HG03575 (cell line): Measurements from ENCODE around the gene LRSAM1.

Source experiments
- ATAC-seq: cut with Tn5 transposase; IDR thresholded peaks from one replicate; pipeline ENCODE4 v1.9.1; 2021; ENCODE audit not compliant: unreplicated experiment, insufficient number of reproducible peaks, low FRiP score; ENCODE audit errors: extremely low read depth

LRSAM1 gene

DNA sequence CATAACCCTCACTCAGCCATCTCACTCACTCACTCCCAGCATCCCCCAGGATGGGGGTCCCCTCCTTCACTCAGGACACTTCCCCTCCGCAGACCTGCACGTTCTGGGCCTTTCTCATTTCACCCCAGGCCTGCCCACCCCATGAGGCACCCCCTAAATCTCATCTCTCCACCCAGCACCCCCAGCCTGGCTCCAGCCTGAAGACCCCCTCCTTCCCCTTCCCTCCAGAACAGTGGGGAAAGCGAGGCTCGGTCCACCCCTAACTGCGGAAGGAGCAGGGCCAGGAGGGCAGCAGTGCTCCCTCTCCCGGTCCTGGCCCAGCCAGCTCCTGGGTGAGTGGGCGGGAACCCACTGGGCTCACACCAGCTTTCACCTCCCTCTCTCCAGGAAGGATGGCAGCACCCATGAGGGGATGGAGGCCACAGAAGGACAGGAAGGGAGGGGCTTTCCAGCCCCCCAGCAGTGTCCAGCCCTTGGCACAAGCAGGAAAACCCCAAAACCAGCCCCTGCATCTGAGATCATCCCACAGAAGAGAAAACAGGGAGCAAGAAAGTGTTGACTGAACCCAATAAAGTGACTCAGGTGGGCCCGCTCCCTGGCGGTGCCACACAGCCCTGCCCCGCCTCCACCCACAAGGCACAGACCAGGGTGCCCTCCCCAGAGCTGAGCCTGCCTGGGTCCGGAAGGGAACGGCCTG lies 55.0 kb downstream of the LRSAM1 start:
- no peak for ATAC-seq

DNA sequence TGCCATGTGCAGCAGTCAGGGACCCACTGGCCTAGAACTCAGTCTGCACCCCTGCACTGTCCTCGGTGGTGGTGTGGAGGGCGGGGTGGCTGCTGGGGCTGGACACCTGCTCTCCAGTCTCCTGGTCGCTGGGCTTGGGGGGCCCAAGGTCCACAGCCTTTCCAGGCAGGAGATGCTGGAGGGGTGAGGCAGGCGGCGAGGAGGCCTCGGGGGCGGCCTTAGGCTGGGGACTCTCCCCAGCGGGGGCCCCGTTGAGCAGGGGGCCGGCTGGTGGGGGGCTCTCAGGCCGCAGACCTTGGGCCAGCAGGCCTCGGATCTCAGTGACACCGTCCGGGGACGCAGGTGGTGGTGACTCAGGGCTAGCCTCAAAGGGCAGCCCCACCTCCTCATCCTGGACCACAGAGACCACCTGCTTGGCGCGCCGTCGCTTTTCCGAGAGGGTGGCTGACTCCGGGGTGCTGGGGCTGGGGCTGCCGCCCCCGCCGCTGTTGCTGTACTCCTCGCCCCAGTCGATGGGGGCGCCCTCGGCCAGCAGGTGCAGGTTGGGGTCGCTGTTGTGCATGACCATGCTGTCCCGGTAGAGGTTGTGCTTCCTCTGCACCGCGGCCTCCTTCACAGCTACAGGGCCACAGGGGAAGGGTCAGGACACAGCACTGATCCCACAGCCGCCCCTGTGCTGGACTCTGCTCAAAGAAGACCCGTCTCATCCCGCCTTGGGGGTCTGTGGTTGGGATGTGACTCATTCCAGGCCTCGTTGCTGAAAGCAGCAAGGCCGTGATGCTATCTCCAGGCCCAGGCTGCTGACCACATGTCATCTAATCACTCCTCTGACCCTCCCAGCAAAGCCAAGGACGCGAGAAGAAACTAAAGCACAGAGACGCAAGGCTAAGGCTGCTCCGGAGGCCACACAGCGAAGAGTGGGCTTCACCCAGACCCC lies 55.8 kb downstream of the LRSAM1 start:
- no peak for ATAC-seq

DNA sequence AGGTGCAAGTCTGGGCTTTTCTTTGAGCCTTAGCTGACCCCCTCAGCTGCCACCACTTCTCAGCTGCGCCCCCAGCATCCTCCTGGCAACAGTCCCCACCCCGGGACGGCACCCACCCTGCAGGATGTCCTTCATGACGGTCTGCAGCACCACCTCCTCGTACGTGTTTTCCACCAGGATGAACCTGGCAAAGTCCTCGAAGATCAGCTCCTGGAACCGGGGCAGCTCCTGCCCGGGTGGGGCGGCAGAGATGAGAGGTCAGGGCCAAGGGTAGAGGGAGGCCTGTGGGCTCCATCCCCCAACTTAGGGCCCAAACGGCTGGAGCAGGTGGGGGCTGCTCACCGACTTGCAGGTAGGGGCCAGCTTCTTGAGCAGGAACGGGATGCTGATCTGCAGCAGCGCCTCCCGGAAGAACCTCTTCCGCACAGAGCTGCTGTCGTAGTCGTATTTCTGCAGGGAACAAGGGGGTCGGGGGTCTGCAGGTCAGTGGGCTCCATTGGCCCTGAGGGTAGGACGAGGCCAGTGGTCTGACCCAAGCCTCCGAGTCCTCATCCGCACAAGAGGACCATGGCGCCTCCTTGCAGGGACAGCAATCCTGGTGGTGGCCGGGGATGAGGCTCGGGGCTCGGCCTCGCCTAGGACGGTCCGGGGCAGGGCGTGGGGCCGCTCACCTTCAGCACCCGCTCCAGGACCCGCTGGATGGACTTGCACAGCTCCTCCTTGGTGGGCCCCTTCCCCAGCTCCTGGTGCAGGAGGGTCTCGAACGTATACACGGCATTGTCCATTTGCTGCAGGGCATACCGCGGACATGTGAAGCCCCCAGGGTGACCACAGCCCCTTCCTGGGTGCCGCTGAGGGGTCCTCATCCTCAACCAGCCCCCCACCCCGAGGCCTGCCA lies 56.7 kb downstream of the LRSAM1 start:
- ATAC-seq = no peak

DNA sequence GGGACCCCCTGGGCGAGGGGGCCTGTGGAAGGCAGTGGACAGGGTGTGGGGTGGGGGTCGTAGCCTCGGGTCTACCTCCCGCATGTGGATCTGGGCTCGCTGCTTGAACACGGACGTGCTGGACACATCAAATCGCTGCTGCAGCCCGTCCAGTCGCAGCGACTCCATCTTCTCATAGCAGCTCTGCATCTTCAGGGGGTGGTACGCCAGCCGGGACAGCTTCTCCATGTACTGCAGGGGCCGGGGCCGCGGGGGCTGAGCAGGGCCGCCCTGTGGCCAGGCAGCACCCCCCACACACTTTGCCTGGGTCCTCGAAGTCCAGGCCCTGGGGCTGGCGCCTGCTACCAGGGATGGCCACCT lies 57.6 kb downstream of the LRSAM1 start:
- ATAC-seq = no peak

DNA sequence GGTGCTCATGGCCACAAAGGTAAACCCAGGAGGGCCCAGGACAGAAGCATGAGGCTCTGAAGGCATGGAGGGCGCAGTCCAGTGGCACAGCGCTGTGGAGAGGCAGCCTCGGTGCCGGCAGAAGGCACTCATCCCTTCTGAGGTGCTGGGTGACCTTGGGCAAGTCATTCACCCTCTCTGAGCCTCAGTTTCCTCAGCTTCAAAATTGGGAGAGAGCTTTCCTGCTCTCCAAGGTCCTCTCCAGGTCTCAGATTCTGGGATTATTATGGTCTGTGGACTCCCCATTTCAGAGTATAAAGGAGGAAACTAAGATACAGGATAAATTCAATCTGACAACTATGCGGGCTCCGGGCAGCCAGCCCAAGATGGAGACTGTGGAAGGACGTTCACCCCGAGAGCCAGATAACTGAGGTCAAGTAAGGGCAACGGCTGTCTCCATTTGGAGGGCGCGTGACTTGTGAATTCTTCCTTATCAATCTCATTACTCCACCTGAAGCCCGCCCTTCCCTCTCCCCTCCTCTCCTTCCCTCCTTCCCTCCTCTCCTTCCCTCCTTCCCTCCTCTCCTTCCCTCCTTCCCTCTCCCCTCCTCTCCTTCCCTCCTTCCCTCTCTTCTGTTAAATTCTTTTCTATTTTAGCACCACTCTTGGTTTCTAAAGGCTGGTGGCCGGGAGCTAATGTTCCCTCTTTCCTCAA lies 58.1 kb downstream of the LRSAM1 start:
- no peak for ATAC-seq

DNA sequence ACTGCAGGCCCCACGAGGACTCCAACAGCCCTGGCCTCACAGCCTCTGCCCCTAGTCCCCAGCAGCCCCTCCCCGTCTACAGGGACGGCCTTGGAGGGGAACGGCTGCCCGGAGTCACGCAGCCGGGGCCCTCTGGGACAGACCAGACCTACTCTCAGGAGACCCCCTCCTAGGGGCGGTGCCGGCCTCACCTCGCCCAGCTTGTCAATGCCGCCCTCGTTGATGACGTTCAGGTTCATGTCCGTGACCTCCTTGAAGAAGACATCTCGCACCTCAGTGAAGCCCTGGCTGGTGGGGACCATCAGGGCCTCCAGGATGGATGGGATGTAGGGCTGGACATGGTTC lies 58.6 kb downstream of the LRSAM1 start:
- no peak for ATAC-seq

DNA sequence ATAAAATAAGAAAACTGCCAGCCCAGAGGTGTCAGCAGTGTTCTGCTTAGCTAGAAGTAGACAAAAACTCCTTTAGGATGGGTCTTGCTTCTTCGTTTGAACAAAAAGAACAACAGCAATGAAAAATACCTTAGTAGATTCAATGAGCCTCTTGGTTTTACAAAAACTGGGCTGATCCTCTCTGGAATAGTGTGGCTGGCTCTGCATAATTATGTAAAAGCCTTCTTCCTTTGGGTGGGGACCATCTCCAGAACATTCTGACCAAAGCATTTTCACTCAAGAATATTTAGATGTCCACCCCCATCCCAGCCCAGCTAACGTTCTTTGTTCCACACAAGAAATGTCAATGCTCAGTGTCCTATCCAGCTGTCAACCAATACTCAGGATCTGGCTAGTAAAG lies 63.2 kb downstream of the LRSAM1 start:
- no peak for ATAC-seq

DNA sequence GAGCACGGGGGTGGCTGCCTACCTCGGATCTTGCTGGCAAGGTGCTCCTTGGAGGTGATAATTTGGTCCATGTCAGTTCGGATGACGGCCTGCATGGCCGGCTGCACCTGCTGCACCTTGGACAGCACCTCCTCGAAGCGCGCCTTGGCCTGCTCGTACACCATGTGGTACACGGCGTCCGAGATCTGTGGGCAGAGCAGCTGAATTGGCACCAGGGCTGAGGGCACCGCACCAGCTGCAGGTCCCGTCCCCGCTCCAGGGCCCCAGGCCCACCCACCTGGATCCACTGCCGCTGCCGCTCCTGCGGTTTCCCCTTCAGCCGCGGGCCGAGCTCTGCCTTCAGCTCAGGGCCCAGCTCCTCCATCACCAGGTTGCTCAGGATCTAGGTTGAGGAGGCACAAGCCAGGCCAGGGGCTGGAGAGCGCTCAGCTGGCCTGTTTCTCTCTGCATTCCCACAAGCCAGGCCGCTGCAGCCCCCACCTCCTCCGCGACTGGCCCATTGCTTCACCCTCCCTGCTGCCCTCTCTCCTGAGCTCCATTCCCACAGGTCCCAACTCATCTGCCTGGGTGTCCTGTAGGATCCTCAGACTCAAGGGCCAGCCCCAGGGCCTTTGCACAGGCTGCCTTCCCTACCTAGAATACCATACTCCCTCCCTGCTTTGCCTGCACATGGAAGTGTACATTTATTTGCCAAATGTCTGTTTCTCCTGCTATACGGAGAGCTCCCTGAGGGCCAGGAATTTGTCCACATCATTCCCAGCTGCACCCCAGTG lies 65.7 kb downstream of the LRSAM1 start:
- no peak for ATAC-seq

DNA sequence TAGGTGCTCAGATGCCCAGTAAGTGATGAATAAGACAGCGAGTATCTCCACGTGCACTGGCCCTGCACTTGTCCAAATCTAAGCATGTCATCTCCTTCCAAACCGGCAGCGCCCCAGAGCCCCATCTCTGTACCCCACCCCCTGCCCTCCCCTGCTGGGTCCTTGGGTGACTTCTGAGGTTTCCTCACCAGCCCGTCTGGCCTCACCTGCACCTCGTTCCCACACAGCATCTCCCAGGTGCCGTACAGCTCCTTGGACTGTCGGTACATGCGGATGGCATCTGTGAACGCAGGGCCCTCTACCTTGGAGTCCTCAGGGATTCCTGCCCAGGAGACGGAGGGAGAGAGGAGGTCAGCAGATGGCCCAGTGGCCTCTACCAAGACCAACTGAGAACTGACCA lies 66.3 kb downstream of the LRSAM1 start:
- ATAC-seq = no peak

DNA sequence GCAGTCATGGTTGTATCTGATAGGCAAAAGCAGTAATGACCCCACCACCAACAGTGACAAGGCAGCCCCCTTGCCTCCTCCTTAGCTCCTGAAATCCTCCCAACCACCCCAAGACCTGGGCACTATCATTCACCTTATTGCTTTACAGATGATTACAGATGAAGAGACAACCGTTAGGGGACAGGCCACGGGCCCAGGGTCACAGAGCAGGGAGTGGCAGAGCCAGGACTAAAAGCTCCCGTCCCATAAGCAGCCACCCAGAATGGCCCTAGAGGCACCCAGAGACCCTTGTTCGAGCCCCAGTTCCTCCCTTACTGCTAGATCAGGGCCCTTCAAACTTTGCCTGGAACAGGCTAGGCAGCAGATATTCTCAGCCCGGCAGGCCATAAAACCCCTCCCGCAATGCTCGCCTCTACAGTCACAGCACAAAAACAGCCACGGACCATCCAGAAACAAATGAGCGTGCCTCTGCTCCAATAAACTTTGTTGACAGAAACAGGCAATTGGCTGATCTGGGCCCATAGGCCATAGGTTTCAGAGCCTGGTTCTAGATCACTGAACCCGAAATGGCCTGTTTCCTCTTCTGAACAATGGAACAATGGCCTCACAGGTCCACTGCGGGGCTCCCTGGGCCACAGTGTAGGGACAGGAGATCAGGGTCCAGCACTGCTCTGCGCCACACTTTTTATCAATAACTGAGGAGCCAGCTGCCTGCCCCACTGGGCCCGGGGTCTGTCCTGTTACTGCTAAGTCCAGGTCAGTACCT lies 67.0 kb downstream of the LRSAM1 start:
- no peak for ATAC-seq

DNA sequence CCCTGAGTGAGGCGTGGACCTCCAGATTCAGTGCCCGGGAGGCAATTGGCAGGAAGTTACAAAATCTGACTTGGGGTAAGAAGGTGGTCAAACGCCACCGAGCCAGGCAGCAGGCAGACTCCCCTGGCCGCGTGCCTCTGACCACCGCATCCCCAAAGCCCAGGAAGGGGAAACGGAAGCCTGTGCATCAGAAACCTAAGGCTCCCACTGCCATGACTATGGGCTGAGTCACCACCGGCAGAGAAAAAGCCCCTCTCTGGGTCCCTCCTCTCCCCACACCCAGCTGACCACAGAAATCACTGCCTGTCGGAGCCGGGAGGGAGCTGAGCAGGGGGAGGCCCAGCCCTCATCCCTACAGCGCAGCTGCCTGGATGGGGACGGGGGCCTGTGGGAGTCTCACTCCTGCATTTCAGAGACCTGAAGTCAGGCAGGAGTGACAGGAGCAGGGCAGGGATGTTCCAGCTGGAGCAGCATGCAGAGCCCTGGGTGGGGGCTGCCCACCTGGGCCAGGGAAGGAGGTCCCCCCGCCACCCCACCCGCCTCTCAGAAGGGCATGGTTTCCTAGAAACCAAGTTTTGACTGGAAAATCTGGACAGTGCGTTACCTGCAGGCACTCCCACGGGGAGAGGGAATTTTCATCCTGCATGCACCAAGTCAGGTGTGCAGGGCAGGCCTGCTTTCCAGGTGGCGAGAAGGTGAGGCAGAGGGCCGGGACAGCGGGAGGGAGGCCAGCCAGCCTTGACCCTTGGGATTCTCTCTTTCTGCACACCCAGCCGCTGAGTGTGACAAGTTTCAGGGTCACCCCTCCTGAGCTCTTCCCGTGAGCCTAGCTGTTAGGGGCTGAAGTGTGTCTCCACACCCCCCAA lies 68.2 kb downstream of the LRSAM1 start:
- no peak for ATAC-seq

DNA sequence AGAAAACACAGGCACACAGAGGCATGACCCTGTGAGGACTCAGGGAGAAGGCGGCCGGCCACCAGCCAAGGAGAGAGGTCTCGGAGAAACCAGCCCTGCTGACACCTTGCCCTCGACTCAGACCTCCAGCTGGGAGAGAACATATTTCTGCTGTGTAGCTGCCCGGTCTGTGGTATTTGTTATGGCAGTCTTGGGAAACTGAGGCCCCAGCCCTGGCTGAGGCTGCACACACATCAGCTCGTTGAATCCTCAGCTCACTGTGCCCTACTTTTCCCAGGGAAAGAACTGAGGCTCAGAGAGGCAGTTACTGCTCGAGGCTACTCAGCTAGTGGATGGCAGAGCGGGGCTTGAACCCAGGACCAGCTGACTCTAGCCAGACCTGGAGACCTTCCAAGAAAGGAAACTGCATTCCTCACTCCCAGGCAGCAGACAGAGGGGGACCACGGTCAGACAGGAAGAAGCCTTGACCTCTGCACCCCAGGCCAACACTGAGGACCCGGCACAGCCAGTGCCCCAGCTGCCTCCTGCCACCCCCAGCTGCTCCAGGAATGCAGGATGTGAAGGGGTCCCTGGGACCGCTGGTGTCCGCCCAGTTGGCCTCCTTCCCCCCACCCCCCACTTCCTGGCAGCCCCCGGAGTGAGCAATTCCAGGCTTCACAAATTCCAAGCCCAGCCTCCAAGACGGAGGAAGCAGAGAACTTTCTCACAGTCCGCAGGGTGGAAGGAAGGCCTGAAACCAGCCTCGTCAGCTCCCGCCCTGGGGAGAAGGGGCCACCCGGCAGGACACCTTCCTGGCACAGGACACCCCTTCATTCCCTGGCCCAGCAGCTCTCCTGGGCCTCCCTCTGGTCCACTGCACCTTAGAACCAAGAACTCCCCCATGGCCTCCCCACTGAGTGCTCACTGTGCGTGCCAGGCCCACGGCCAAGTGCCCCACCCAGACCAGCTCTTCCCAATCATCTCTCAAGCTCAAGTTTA lies 69.9 kb downstream of the LRSAM1 start:
- ATAC-seq = no peak

DNA sequence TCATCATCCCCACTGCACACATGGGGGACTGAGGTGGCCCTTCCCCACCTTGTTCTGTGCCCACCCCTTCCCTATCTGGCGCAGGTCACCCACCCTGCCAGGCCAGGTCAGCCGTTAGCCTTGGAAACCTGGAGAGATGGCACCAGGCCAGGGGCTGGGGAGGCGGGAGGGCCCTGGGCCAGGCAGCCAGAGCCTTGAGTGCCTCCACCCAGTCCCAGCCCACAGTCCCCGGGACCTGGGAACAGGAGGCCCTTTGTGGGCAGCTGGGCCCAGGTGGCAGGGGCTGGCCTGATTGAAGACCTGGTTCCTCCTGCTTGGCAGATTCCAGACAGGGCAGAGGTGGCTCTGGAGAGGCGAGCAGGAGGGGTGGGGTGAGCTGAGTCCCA lies 70.6 kb downstream of the LRSAM1 start:
- ATAC-seq = no peak

DNA sequence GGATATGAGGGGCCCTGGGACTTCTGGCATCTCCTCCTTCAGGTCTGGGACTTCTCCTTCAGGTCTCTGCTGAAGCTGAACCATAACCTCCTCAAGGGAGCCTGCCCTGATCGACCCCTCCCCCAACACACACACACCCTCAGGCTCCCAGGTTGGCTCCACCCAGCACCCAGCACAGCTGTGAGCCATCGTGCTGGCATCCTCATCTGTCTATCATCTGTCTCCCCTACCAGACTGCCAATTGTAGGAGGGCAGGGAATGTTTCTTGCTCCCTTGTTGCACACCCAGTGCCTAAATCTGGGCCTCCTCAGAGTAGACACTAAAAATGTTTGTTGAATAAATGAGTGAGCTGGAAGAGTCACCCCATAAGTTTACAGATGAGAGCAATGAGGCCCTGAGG lies 71.4 kb downstream of the LRSAM1 start:
- no peak for ATAC-seq

DNA sequence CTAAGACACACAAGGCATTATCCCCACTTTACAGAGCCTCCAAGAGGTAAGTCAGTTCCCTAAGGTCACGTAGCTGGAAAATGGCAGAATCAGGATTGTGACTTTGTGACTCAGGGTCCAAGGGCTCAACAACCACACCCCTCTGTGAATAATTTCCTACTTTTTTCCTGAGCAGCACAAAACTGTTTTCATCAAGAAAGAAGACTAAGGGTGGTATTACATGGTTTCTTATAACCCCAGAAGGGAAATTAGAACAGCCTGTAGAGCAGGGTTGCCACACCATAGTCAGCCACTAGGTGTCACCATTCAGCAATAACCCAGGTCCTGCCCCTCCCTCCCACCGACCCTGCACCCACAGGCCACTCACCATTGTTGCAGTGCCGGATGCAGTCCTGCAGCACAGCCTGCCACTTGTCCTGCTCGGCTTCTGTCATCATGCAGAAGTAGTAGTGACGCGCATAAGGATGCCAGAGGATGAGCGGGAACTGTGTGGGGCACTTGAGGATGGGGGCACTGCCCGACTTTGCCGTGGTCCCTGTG lies 72.1 kb downstream of the LRSAM1 start:
- ATAC-seq = no peak

DNA sequence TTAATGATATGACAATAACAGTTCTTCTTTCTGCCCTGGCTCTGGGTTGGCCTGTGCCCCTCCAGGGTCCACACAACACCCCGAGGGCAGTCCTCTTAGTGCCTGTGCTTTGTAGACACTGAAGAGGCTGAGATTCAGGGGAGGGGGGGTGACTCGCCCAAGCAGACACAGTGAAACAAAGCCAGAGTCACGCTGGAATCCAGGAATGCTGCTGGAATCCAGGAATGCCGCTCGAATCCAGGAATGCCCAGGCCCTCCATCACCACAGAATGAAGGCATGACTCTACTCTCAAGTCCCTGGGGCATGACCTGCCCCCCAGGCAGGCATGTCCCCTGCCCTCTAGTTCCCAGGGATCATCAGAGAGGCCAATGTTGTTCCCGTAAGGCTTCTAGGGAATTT lies 73.1 kb downstream of the LRSAM1 start:
- ATAC-seq = no peak
